ENCODE data around the gene RPS18. TPM values are rescaled to one million over a fixed set of nuclear protein-coding genes. Genes with fewer than 3 reads are reported as not detected.

The RPS18 gene
- total and polyA plus RNA-seq, 2 of the 13 experiments (the other 11 are each of a cell fraction or from before 2014, with no cell fraction given) = 3,896 to 5,806 TPM

DNA sequence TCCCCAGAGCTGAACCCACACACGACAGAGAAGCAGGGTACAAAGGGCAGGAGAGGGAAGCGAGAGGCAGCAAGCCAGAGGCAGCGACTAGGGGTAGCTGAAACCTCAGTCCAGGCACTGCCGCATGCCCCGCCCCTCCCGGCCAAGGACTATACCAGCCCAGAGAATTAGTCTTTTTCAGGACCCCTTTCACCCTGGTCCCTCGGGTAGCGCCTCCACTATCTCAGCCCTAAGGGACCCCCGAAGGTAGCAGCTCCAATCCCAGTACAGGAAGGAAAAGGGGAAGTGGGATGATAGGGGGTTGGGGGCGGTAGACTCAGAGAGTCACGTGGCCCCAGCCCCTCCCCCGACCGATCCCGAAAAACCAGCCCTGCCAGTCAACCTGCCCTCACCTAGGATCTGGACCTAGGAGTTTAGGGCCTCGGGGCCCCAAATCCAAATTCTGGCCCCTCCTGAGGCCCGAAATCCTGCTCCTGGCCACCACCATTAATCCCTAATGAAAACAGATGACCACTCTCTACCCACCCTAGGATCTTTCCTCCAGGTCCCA is 25.6 kb downstream of the RPS18 start (continued):
- TF ChIP-seq AGO1 (IDR thresholded peaks at IDR 0.05; ENCODE audit: low read depth, low read length, poor library complexity, severe bottlenecking) (peak; percentile 47), ZNF180 (CRISPR knock-in tag; IDR thresholded peaks at IDR 0.05; ENCODE audit: borderline replicate concordance, low read depth) (no peak), ZNF589 (CRISPR knock-in tag; conservative IDR thresholded peaks at IDR 0.05) (no peak), ZNF468 (CRISPR knock-in tag; IDR thresholded peaks at IDR 0.05) (no peak), ZFAT (CRISPR knock-in tag; conservative IDR thresholded peaks at IDR 0.05) (no peak), MTA1 (CRISPR knock-in tag; IDR thresholded peaks at IDR 0.05; ENCODE audit: borderline replicate concordance) (peak; percentile 8; the same call in 1 of the 2 replicates), PHF5A (CRISPR knock-in tag; IDR thresholded peaks at IDR 0.05; ENCODE audit: low read depth, unreplicated experiment) (no peak), ZNF790 (CRISPR knock-in tag; IDR thresholded peaks at IDR 0.05; ENCODE audit: borderline replicate concordance) (no peak), ZNF564 (CRISPR knock-in tag; IDR thresholded peaks at IDR 0.05) (no peak), ZMYM4 (CRISPR knock-in tag; IDR thresholded peaks at IDR 0.05) (no peak), TAF1 (CRISPR knock-in tag; IDR thresholded peaks at IDR 0.05) (no peak), ZFY (CRISPR knock-in tag; IDR thresholded peaks at IDR 0.05) (peak; percentile 37; the same call in 1 of the 2 replicates), MXI1 (IDR thresholded peaks at IDR 0.05; ENCODE audit: borderline replicate concordance, low read depth, low read length) (0 out of 3 replicates have a peak, but pooled peaks have one; percentile 17), ZNF205 (CRISPR knock-in tag; IDR thresholded peaks at IDR 0.05) (no peak), ZNF614 (CRISPR knock-in tag; IDR thresholded peaks at IDR 0.05; ENCODE audit: borderline replicate concordance) (no peak), SRSF4 (IDR thresholded peaks at IDR 0.05; ENCODE audit: low read depth, low read length, poor library complexity, severe bottlenecking) (no peak), ZNF33B (CRISPR knock-in tag; IDR thresholded peaks at IDR 0.05) (0 out of 2 replicates have a peak, but pooled peaks have one; percentile 84), ETV6 (CRISPR knock-in tag; conservative IDR thresholded peaks at IDR 0.05) (no peak), HDAC1 (CRISPR knock-in tag; IDR thresholded peaks at IDR 0.05) (peak; percentile 58; the same call in 1 of the 2 replicates), ZKSCAN8 (CRISPR knock-in tag; IDR thresholded peaks at IDR 0.05; ENCODE audit: borderline replicate concordance) (no peak), ZNF792 (CRISPR knock-in tag; IDR thresholded peaks at IDR 0.05) (no peak), ZNF552 (CRISPR knock-in tag; IDR thresholded peaks at IDR 0.05; ENCODE audit: borderline replicate concordance) (no peak), POGZ (CRISPR knock-in tag; IDR thresholded peaks at IDR 0.05) (no peak), JUNB (CRISPR knock-in tag; IDR thresholded peaks at IDR 0.05; ENCODE audit: borderline replicate concordance) (no peak)
- TF ChIP-seq, protein P1, sequence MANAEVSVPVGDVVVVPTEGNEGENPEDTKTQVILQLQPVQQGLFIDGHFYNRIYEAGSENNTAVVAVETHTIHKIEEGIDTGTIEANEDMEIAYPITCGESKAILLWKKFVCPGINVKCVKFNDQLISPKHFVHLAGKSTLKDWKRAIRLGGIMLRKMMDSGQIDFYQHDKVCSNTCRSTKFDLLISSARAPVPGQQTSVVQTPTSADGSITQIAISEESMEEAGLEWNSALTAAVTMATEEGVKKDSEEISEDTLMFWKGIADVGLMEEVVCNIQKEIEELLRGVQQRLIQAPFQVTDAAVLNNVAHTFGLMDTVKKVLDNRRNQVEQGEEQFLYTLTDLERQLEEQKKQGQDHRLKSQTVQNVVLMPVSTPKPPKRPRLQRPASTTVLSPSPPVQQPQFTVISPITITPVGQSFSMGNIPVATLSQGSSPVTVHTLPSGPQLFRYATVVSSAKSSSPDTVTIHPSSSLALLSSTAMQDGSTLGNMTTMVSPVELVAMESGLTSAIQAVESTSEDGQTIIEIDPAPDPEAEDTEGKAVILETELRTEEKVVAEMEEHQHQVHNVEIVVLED (CRISPR knock-in tag; IDR thresholded peaks at IDR 0.05; ENCODE audit: borderline replicate concordance) = no peak
- TF ChIP-seq, protein P2, sequence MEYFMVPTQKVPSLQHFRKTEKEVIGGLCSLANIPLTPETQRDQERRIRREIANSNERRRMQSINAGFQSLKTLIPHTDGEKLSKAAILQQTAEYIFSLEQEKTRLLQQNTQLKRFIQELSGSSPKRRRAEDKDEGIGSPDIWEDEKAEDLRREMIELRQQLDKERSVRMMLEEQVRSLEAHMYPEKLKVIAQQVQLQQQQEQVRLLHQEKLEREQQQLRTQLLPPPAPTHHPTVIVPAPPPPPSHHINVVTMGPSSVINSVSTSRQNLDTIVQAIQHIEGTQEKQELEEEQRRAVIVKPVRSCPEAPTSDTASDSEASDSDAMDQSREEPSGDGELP (IDR thresholded peaks at IDR 0.05; ENCODE audit: borderline replicate concordance, low read depth) = no peak
- TF ChIP-seq, protein P3, sequence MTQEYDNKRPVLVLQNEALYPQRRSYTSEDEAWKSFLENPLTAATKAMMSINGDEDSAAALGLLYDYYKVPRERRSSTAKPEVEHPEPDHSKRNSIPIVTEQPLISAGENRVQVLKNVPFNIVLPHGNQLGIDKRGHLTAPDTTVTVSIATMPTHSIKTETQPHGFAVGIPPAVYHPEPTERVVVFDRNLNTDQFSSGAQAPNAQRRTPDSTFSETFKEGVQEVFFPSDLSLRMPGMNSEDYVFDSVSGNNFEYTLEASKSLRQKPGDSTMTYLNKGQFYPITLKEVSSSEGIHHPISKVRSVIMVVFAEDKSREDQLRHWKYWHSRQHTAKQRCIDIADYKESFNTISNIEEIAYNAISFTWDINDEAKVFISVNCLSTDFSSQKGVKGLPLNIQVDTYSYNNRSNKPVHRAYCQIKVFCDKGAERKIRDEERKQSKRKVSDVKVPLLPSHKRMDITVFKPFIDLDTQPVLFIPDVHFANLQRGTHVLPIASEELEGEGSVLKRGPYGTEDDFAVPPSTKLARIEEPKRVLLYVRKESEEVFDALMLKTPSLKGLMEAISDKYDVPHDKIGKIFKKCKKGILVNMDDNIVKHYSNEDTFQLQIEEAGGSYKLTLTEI (CRISPR knock-in tag; conservative IDR thresholded peaks at IDR 0.05) = no peak
- TF ChIP-seq, protein P4, sequence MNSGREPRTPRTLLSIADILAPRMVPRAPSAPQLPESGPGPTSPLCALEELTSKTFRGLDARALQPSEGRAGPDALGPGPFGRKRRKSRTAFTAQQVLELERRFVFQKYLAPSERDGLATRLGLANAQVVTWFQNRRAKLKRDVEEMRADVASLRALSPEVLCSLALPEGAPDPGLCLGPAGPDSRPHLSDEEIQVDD (CRISPR knock-in tag; IDR thresholded peaks at IDR 0.05; ENCODE audit: borderline replicate concordance) = no peak

All from HepG2 (cell line).